HepG2 (cell line): ENCODE data around the gene ECD. TPM values are rescaled to one million over a fixed set of nuclear protein-coding genes. Genes with fewer than 3 reads are reported as not detected.

Experiments used
- KAT8 ChIP-seq: IDR thresholded peaks from 2 replicates; pipeline ENCODE4 v1.6.1; 2016; ENCODE audit warnings: missing genetic modification reagents, missing compliant biosample characterization
- MYC ChIP-seq: sonication (generic); formaldehyde crosslinking; IDR thresholded peaks from 2 replicates; pipeline ENCODE4 v1.9.0; 2021; ENCODE audit warnings: missing genetic modification reagents, borderline replicate concordance
- NCOA2 ChIP-seq: sonication (generic); formaldehyde crosslinking; IDR thresholded peaks from 2 replicates; pipeline ENCODE4 v1.8.0; 2022; ENCODE audit warnings: inconsistent platforms
- SMARCC2 ChIP-seq: fragments of 450-650 bp; IDR thresholded peaks from 2 replicates; pipeline ENCODE4 v1.6.1; 2017; ENCODE audit warnings: antibody characterized with exemption, mild to moderate bottlenecking
- ZNF552 ChIP-seq: sonication (generic); formaldehyde crosslinking; IDR thresholded peaks from 2 replicates; pipeline ENCODE4 v1.9.0; 2022; ENCODE audit warnings: missing genetic modification reagents, mild to moderate bottlenecking, borderline replicate concordance
- polyA plus RNA-seq, 8 experiments: library from polyadenylated mRNA; depleted of rRNA in 3 of 8; stranded (reverse) in 7 of 8; unstranded in 1 of 8; fragments of >200 nt; fragmentation: Illumina TruSeq in 4 of 8; extraction: Trizol in 4 of 8; gene quantifications; 2 replicates each; pipeline versions ENCODE4 v1.2.1 to v1.2.3, GENCODE V29; 2011 to 2016; ENCODE audit warnings: low read depth in 4 of 8, missing spikeins in 1 of 8, mixed read lengths in 1 of 8; ENCODE audit not compliant: insufficient read depth in 1 of 8
- total RNA-seq, 5 experiments: library from RNA; depleted of rRNA; stranded (reverse); fragments of >200 nt; fragmentation: Illumina TruSeq; extraction: Trizol; gene quantifications; 2 replicates each; pipeline ENCODE4 v1.2.3, GENCODE V29; 2016; ENCODE audit warnings: low read depth in 1 of 5
- TF ChIP-seq, protein P1 (sequence below), 2 experiments: sonication (generic) in 1 of 2; formaldehyde crosslinking in 1 of 2; IDR thresholded peaks; 2 replicates each; pipeline versions ENCODE4 v1.6.1 to v1.9.0; 2014 to 2022; ENCODE audit warnings: antibody characterized with exemption in 1 of 2, borderline replicate concordance in 1 of 2, inconsistent platforms in 1 of 2, low read depth in 1 of 2, missing genetic modification reagents in 1 of 2
- TF ChIP-seq, protein P2 (sequence below): sonication (generic); formaldehyde crosslinking; IDR thresholded peaks from 2 replicates; pipeline ENCODE4 v1.4.0; 2020; ENCODE audit warnings: missing genetic modification reagents, borderline replicate concordance
- TF ChIP-seq, protein P3 (sequence below): sonication (generic); formaldehyde crosslinking; IDR thresholded peaks from 2 replicates; pipeline ENCODE4 v1.4.0; 2020; ENCODE audit warnings: mild to moderate bottlenecking, missing genetic modification reagents

ECD gene
- total and polyA plus RNA-seq, 2 of the 13 experiments (the other 11 are each of a cell fraction or from before 2014, with no cell fraction given), result 21.5 to 27.6 TPM

DNA sequence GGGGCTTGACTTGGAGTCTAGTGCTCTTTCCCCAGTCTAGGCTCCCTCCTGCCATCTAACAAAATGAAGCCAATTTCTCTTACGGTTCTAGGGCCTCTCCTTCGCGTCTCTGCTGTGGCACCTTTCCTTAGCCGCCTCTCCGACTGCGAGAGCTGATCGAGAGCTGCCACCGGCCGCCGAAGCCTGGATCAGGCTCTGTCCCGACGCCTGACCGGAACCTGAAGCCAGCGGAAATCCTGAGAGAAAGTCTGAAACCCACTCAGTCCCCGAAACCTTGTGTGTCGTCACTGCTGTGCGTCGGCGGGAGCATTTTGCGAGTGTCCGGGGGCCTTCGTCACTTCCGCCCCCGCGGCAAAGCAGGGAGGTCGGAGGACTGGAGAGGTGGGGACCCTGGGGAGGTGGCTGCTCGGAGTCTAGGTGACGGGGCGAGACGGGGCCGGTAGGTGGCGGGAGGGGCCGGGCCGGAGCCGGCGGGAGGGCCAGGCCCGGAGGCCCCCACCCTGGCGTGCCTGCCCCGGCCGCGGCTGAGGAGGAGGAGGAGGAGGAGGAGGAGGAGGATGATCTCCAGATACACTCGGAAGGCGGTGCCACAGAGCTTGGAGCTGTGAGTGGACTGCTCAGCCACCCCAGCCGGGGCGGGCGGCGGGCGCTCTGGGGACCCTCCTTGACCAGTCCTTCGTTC lies at the start of gene ECD, which contains the start of gene FAM149B1 (continued):
- TF ChIP-seq, protein P1, sequence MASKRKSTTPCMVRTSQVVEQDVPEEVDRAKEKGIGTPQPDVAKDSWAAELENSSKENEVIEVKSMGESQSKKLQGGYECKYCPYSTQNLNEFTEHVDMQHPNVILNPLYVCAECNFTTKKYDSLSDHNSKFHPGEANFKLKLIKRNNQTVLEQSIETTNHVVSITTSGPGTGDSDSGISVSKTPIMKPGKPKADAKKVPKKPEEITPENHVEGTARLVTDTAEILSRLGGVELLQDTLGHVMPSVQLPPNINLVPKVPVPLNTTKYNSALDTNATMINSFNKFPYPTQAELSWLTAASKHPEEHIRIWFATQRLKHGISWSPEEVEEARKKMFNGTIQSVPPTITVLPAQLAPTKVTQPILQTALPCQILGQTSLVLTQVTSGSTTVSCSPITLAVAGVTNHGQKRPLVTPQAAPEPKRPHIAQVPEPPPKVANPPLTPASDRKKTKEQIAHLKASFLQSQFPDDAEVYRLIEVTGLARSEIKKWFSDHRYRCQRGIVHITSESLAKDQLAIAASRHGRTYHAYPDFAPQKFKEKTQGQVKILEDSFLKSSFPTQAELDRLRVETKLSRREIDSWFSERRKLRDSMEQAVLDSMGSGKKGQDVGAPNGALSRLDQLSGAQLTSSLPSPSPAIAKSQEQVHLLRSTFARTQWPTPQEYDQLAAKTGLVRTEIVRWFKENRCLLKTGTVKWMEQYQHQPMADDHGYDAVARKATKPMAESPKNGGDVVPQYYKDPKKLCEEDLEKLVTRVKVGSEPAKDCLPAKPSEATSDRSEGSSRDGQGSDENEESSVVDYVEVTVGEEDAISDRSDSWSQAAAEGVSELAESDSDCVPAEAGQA (IDR thresholded peaks at IDR 0.05; ENCODE audit: low read depth), result peak; percentile 97
- TF ChIP-seq, protein P1 (CRISPR knock-in tag; IDR thresholded peaks at IDR 0.05; ENCODE audit: borderline replicate concordance), result no peak
- no peak for TF ChIP-seq SMARCC2
- no peak; the same call in none of the 2 replicates for TF ChIP-seq NCOA2 (CRISPR knock-in tag)
- TF ChIP-seq MYC, result peak; percentile 72; the same call in 1 of the 2 replicates
- peak; percentile 99 for TF ChIP-seq KAT8 (CRISPR knock-in tag)
- TF ChIP-seq, protein P2, sequence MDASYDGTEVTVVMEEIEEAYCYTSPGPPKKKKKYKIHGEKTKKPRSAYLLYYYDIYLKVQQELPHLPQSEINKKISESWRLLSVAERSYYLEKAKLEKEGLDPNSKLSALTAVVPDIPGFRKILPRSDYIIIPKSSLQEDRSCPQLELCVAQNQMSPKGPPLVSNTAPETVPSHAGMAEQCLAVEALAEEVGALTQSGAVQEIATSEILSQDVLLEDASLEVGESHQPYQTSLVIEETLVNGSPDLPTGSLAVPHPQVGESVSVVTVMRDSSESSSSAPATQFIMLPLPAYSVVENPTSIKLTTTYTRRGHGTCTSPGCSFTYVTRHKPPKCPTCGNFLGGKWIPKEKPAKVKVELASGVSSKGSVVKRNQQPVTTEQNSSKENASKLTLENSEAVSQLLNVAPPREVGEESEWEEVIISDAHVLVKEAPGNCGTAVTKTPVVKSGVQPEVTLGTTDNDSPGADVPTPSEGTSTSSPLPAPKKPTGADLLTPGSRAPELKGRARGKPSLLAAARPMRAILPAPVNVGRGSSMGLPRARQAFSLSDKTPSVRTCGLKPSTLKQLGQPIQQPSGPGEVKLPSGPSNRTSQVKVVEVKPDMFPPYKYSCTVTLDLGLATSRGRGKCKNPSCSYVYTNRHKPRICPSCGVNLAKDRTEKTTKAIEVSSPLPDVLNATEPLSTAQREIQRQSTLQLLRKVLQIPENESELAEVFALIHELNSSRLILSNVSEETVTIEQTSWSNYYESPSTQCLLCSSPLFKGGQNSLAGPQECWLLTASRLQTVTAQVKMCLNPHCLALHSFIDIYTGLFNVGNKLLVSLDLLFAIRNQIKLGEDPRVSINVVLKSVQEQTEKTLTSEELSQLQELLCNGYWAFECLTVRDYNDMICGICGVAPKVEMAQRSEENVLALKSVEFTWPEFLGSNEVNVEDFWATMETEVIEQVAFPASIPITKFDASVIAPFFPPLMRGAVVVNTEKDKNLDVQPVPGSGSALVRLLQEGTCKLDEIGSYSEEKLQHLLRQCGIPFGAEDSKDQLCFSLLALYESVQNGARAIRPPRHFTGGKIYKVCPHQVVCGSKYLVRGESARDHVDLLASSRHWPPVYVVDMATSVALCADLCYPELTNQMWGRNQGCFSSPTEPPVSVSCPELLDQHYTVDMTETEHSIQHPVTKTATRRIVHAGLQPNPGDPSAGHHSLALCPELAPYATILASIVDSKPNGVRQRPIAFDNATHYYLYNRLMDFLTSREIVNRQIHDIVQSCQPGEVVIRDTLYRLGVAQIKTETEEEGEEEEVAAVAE (CRISPR knock-in tag), result peak; percentile 64; the same call in 1 of the 2 replicates
- no peak for TF ChIP-seq ZNF552
- TF ChIP-seq, protein P3, sequence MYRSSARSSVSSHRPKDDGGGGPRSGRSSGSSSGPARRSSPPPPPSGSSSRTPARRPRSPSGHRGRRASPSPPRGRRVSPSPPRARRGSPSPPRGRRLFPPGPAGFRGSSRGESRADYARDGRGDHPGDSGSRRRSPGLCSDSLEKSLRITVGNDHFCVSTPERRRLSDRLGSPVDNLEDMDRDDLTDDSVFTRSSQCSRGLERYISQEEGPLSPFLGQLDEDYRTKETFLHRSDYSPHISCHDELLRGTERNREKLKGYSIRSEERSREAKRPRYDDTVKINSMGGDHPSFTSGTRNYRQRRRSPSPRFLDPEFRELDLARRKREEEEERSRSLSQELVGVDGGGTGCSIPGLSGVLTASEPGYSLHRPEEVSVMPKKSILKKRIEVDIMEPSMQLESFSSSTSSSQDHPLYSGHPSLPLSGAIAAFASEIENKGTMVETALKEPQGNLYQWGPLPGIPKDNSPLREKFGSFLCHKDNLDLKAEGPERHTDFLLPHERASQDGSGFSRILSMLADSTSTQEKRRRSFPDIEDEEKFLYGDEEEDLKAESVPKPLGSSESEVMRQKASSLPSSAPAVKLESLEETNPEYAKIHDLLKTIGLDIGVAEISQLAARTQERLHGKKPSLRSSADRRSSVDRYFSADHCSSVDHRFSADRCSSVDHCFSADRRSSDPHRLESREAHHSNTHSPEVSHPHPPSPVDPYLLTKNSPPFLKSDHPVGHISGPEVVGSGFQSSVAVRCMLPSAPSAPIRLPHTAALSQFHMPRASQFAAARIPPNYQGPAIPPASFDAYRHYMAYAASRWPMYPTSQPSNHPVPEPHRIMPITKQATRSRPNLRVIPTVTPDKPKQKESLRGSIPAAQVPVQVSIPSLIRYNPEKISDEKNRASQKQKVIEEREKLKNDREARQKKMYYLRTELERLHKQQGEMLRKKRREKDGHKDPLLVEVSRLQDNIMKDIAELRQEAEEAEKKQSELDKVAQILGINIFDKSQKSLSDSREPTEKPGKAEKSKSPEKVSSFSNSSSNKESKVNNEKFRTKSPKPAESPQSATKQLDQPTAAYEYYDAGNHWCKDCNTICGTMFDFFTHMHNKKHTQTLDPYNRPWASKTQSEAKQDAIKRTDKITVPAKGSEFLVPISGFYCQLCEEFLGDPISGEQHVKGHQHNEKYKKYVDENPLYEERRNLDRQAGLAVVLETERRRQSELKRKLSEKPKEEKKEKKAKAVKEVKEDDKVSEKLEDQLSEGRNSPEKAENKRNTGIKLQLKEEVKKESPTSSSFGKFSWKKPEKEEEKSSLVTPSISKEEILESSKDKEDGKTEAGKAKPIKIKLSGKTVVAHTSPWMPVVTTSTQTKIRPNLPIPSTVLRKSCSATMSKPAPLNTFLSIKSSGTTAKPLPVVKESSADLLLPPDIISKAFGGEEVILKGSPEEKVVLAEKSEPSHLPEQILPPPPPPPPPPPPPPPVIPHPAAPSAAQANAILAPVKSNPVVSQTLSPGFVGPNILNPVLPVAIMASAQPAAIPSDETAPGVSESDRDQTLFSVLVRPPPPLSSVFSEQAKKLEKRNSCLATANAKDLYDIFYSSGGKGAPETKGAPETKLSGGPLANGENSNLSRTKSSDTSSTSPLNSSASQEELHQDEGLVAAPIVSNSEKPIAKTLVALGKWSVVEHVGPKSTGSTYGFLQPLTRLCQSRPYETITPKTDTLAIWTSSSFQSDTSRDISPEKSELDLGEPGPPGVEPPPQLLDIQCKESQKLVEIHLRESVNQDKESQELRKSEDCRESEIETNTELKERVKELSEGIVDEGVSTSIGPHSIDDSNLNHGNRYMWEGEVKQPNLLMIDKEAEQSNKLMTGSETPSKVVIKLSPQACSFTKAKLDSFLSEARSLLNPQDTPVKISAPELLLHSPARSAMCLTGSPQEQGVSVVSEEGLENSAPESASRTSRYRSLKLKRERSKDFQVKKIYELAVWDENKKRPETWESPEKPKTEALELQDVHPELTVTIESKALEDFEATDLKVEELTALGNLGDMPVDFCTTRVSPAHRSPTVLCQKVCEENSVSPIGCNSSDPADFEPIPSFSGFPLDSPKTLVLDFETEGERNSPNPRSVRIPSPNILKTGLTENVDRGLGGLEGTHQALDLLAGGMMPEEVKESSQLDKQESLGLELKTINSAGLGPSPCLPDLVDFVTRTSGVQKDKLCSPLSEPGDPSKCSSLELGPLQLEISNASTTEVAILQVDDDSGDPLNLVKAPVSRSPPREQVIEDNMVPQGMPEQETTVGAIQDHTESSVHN (CRISPR knock-in tag), result no peak
